HG02571 (cell line): Measurements from ENCODE around the gene GATAD2A.

Experiments used
- ATAC-seq: cut with Tn5 transposase; IDR thresholded peaks from one replicate; pipeline ENCODE4 v1.9.1; 2021; ENCODE audit warnings: mild to moderate bottlenecking, moderate library complexity; ENCODE audit not compliant: unreplicated experiment

The GATAD2A gene

DNA sequence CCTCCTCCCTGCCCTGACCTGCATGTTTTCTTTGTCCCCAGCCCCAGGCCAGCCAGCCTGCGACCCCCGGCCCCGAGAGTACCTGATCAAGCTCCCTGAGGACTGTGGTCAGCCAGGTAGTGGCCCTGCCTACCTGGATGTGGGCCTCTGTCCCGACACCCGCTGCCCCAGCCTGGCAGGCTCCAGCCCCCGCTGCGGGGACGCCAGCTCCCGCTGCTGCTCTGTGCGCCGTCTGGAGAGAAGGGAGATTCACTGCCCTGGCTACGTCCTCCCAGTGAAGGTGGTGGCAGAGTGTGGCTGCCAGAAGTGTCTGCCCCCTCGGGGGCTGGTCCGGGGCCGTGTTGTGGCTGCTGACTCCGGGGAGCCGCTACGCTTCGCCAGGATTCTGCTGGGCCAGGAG is 138.2 kb downstream of the GATAD2A start:
- ATAC-seq = no peak

- no peak for ATAC-seq
Measured at GRCh38 chr19:19544257-19544953, 138.9 kb downstream of the GATAD2A start.

DNA sequence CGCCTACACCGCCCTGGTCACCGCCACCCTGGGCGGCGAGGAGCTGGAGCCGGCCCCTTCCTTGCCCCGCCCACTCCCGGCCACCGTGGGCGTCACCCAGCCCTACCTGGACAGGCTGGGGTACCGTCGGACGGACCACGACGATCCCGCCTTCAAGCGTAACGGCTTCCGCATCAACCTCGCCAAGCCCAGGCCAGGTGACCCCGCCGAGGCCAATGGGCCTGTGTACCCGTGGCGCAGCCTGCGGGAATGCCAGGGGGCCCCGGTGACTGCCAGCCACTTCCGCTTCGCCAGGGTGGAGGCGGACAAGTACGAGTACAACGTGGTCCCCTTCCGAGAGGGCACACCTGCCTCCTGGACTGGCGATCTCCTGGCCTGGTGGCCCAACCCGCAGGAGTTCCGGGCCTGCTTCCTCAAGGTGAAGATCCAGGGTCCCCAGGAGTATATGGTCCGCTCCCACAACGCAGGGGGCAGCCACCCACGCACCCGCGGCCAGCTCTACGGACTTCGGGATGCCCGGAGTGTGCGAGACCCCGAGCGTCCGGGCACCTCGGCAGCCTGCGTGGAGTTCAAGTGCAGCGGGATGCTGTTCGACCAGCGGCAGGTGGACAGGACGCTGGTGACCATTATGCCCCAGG is 139.6 kb downstream of the GATAD2A start:
- ATAC-seq = no peak

DNA sequence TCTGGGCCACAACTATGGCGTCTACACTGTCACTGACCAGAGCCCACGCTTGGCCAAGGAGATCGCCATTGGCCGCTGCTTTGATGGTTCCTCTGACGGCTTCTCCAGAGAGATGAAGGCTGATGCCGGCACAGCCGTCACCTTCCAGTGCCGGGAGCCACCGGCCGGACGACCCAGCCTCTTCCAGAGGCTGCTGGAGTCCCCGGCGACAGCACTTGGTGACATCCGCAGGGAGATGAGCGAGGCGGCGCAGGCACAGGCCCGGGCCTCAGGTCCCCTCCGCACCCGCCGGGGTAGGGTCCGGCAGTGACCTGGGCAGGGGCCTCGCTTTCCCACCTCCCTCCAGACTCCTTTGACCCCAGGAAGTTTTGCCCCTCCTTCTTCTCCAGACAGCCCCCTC is 140.2 kb downstream of the GATAD2A start:
- ATAC-seq = no peak

- ATAC-seq = no peak
Measured at GRCh38 chr19:19546751-19547162, 141.3 kb downstream of the GATAD2A start.

DNA sequence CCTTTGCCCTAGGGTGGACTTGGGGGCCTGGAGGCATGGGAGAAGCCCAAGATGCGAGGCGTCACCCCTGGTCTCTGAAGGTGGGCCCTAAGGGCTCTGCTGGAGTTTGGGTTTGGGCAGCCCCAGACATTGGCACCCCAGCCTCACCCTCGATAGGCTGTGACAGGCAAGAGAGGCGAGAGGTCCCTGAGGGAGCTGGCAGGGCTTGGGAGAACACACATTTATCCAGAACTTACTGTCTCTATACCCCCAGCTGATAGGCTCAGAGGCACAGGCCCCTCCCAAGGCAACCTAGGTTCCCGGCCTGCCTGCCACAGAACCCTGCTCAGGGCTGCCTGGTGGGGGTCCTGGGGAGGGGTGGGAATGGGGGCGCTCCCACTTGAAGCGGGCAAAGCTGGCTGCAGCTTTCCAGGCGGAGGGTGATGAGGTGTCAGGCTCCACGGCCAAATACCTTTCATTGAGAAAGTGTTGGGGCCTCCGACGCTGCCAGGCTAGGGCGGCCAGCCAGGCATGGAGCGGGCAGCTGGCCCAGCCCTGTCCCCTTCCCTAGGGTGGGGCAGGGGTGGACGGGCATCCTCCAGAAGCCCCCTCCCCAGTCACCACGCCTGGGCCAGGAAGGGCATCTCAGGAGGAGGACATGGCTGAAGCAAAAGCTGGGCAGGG is 142.3 kb downstream of the GATAD2A start:
- ATAC-seq = no peak

DNA sequence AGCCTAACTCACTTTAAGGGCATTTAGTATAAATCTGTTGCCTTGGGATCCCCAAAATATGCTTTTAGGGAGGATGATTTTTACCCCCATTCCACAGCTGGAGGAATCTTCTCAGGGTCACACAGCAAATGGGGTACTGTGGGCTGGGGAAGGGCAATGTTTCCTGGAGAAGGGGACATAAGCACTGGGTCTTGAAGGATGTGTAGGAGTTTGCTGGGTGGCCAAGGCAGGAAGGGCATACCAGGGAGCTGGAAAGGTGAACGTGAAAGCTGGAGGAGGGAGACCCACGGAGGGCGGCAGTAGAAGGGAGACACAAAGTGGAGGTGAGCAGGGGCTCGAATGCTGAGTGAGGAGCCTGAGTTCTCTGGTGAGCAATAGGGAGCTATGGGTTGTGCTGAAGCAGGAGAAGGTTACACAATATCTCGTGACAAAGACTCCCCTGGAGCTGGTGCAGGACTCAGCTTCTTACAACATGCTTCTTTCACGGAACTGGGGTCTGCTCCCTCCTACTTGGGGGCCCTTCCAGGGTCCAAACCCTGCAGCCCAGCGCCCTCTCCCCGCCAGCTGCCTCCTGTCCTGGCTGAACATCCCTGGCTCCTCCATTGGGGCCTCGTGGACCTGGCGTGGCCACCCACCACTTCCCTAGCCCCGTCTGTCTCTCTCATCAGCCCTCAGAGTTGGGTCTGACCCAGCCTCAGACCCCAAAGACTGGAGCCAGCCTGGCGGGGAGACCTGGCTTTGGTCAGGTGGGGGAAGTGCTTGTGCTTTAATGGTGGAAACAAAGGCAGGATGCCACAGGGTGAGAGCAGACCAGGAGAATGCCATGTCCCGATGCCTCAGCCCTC is 143.7 kb downstream of the GATAD2A start:
- ATAC-seq = no peak

DNA sequence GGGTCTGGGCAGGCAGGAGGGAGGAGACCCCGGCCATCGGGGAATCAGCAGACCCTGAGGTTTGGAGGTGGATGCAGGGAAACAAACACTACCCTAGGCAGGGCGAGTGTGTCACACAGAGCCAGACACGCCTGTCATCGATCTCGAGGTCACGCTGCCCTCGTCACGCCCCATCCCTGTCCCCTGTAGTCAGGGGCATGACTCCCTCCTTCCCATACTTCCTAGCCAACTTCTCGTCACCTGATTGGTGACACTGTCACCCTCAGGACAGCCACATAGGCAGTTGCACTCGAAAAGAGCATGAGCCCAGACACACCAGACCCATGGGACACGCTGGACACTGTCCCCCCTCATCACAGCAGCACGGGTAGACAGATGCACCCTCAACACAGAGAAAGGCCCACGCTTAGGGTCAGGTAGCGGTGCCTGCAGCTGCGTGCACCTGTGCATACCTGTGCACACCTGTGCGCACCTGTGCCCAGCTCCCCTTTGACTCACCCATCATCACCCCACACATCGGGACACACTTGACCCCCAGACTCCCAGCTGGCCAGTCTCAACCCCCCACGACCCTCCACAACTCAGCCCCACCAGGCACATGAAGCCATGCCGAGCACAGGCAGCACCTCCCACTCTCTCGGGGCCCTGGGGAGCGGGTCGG is 144.5 kb downstream of the GATAD2A start:
- no peak for ATAC-seq

GRCh38 chr19:19550485-19550929 is 145.0 kb downstream of the GATAD2A start:
- ATAC-seq = no peak

GRCh38 chr19:19550972-19551852 is 145.7 kb downstream of the GATAD2A start:
- ATAC-seq = no peak

- ATAC-seq = no peak
Measured at GRCh38 chr19:19551853-19552192, 146.3 kb downstream of the GATAD2A start.

DNA sequence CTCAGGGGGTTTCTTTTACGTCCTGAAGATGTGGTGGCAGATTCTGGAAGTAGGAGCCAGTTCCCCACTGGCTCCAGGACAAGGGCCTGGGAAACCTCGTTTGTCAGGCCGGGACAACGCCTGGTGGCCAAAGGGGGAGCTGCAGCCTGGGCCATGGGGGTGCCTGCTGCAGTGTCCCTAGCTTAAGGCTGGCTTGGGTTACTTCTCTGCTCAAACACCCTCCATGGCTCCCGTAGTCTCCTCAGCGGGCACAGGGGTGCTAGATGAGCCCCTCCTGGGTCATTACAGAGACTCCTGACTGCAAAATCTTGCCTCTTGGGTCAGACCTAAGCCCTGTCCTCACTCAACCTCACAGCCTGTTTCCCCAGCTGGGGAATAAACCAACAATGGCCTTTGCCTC is 147.3 kb downstream of the GATAD2A start:
- no peak for ATAC-seq

DNA sequence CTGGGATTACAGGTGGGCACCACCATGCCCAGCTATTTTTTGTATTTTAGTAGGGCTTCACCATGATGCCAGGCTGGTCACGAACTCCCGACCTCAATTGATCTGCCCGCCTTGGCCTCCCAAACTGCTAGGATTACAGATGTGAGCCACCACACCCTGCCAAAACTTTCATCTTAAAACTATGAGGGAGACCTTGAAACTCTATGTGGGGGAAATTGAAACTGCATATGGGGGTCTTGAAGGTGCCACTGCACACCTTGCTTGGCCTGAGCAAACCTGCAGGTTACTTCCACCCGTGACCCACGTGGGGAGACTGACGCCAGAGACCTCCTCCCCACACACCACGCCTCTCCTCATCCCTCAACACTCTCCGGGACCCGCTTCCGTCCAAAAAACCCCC is 148.2 kb downstream of the GATAD2A start:
- ATAC-seq = no peak

DNA sequence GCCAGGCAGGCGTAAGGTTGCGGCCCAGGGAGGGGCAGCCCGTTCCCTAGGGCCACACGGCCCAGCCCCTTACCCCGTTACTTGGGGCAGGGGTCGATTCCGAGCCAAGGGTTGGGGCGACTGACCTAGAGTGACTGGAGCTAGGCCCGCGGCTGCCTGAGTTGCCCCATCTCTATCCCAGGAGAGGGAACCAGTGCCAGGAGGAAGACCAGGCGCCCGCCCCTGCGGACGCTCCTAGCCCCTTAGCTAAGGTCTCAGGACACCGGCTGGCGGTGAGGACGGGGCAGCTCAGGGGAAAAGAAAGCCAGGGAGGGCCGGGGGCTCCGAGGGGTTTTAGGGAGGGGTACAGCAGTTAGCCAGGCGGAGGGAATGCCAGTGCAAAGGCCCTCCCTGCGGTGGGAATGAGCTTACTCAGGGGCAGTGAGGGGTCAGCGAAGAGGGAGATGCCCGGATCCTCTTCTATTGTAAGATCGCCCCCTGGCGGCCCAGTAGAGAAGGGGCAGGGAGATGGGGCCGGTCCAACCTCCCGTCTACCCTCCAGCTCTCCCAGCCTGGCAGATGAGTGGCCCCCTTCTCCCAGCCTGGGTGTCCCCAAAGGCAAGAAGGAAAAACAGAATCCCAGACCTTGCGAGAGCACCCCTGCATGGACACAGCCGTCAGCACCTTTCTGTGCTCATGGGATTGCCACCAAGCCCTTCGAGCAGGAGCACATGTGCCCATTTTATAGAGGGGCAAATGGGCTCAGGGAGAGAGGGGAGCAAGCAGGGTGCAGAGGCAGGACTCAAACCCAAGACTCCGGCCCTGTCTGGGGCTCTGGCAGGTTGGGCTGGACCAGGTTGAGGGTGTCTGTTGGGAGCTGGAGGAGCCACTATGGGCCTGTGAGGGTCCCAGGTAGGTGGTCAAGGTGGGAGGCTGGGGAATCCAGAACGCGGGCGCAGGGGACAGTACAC is 148.9 kb downstream of the GATAD2A start:
- no peak for ATAC-seq

DNA sequence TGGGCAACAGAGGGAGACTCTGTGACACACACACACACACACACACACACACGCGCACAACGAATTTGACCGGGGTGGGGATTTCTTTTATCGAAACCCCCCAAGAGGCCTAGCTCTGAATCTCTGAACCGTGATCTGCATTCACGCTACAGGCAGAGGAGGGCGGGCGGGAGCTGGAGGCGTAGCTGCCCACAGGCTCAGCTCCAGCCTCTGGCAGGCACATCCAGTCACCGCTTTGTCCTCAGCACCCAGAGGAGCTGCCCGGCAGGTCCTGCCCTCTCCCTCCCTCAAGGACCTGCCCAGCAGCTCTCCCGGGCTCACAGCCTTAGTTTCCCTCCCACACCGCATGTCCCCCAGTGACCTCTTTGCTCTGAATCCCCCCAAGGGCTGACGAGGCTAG is 152.6 kb downstream of the GATAD2A start:
- no peak for ATAC-seq
